ENCODE measurements around the gene ANKRD37.
"Not testable (repeated sequence)": the region's sequence is repeated elsewhere in the genome, so short reads cannot be mapped to it uniquely, and the experiment has no call there.

Gene ANKRD37, protein sequence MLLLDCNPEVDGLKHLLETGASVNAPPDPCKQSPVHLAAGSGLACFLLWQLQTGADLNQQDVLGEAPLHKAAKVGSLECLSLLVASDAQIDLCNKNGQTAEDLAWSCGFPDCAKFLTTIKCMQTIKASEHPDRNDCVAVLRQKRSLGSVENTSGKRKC

DNA sequence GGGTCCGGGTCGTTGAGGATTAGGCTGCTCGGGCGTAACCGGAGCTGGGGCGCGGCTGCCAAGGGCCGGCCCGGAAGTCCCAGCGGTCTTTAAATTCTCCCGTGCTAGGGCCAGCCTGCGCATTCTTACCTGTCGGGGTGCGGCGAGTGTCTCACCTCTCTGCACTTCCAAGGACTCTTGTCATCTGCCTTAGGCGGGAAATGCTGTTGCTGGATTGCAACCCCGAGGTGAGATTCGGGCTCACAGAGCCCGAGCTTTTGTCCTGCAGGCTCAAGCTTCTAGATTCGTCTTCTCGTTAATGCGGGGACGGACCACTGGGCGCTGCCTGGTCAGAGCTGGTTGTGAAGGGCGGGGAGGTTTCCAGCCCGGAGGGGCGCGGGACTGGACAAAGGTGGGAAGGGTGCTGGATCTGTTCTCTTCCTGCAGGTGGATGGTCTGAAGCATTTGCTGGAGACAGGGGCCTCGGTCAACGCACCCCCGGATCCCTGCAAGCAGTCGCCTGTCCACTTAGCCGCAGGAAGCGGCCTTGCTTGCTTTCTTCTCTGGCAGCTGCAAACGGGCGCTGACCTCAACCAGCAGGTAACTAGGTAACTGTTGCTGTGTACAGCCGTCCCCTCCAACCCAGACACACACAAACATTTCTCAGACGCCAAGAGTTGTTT lies at the start of gene ANKRD37:
TSS of gene ANKRD37 (plus strand) at position 118 of the 662 bp plus-strand sequence. CDS start at position 201, 83 bp downstream.
- no peak for DNase-seq (ENCODE audit: low read depth in 2 of 2)

DNA sequence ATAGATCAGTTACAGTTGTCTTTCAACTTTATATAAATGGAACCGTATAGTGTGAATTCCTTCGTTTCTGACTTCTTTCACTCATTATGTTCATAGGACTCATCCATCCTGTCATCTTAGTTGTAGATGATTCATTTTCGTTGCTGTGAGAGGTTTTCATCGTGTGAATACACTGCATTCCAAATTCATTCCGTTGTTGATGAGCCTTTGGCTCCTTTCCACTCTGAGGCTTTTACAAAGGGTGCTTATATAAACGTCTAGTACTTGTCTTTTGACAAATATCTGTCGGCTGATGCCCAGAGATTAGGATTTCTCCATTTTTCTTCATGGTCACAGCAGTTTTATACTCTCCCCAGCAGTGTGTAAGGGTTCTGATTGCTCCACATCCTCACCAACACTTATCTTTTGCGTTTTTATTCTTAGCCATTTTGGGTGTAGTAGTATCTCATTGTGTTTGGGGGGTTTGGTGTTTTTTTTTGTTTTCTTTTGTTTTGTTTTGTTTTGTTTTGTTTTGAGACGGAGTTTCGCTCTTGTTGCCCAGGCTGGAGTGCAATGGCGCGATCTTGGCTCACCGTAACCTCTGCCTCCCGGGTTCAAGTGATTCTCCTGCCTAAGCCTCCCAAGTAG lies 49.6 kb upstream of the ANKRD37 start:
- DNase-seq (ENCODE audit: low read depth in 2 of 2), result no peak

DNA sequence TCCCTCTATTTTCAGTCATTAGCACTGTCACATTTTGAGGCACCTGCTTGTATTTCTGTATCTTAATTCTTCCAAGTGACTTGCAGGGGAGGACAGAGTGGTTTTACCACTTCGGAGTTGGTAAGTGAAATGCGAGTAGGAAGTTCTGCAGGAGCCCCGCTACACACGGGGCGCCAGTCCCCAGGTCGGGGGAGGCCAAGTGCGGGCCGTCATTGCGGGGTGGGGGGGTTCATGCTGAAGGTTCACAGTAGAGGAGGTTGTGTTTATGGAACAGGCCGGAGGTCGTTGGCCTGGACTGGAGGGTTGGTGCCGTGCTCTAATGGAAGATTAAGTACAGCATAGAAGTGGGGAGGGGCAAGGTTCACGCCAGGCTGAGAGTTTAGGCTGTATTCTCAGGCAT lies 45.0 kb upstream of the ANKRD37 start:
- no peak for DNase-seq (ENCODE audit: low read depth in 2 of 2)

DNA sequence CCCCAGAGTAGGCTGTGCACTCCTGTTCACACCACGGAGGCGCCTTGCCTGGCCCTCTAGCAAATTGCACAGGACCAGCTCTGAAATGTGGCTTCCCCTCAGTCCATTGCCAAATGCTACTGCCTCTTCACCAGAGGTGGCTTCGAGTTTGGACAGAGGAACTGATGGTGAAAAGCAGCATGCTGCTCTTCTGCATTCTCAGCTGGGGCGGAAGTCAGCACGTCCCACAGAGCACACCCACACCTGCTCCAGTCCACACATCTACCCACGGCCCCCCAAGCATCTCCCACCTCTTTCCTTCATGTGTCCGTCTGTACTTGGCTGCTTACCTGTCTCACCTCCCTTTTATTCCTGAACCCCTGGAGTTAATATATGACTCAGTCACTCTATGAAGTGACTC lies 44.4 kb upstream of the ANKRD37 start:
- no peak for DNase-seq (ENCODE audit: low read depth in 2 of 2)

DNA sequence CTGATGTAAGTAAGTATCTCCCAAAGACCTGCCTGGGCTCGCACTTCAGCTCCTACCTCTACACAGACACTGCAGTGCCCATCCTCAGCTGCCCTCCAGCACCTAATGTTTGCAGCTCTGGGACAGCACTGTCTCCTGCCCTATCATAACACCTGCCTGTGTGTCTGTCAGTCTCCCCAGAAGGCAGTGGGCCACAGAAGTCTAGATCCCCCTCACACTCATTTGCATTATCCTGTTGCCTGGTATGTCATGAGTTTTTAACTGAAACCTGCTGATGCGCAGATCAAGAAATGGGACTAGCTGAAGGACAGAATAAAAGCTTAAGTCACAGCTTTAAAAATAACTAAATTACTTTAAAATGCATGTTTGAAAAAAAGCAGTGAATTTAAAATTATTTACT lies 43.9 kb upstream of the ANKRD37 start:
- DNase-seq (ENCODE audit: low read depth in 2 of 2), result no peak

DNA sequence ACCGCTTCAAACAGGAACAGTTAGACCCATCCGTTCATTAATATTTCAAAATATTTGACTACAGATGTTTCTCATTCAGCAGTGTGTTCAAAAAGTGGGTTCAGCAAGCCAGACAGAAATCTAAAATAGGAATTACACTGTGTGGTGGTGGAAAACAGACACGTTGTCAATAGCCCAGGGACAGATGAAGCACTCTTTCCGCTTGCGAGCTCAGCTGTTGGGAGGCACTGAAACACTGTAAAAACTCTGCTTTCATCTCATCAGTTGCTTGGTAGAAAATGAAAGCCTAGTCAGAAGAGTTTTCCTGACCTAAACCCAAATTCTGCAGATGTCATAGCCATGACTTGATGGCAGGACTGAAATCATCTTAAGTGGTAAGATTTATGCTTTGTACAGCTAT lies 39.4 kb upstream of the ANKRD37 start:
- DNase-seq (ENCODE audit: low read depth in 2 of 2), result no peak

DNA sequence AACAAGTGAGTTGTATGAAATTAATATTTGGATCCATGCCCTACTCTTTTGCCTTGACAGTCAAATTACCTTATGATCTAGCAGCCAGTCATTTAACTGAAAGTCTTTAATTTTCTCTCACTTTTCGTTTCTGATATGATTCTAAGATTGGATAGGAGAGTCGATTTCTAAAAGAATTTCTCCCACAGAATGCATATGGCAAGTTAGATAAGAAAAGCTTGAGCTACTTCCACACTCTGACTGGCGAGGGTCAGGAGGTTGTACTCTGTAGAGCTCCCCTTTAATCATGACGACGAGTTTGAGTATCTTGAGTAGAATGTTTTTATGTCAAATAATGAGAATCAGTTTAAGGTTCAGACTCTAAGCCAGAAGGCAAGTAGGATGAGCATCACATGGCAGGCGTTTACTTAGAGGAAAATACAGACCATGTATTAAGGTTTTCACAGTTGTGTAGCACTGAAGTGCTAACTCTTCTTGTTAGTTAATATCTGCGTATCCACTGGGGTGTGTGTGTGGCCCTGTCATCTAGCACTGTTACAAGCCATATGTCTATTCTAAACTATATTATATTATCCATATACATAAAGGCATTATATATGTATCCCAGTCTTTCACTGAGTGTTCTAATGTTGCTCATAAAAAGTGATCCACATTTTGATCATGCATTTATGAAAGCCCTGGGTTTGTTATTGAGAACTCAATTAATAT lies 38.8 kb upstream of the ANKRD37 start:
- DNase-seq (ENCODE audit: low read depth in 2 of 2), result no peak

DNA sequence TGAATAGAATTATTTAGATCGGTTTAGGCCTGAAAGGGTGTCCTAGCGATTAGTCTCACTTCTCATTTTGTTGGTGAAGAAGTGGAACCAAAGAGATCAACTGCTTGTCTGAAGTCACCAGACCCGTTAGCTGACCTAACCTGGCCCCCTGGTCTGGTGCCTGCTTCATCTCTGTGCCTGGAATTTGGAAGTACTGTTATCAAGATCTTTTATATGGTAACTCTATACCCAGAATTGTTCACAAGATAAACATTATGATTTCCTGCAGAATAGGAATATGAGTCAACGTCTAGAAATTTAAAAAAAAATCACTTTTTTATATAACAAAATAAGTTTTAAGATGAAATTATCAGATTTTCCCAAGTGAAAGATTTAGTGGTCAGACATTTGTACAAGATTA lies 38.1 kb upstream of the ANKRD37 start:
- DNase-seq (ENCODE audit: low read depth in 2 of 2), result no peak

DNA sequence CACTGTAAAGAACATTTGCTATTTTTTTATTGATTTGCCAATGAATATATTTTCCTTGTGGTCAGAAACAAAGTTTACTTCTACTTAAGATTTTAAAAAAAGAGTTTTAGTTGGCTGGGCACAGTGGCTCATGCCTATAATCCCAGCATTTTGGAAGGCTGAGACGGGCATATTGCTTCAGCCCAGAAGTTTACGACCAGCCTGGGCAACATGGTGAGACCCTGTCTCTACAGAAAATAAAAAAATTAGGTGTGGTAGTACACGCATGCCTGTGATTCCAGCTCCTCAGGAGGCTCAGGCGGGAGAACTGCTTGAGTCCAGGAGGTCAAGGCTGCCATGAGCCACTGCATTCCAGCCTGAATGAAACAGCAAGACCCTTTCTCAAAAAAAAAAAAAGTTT lies 37.7 kb upstream of the ANKRD37 start:
- DNase-seq (ENCODE audit: low read depth in 2 of 2), result no peak

DNA sequence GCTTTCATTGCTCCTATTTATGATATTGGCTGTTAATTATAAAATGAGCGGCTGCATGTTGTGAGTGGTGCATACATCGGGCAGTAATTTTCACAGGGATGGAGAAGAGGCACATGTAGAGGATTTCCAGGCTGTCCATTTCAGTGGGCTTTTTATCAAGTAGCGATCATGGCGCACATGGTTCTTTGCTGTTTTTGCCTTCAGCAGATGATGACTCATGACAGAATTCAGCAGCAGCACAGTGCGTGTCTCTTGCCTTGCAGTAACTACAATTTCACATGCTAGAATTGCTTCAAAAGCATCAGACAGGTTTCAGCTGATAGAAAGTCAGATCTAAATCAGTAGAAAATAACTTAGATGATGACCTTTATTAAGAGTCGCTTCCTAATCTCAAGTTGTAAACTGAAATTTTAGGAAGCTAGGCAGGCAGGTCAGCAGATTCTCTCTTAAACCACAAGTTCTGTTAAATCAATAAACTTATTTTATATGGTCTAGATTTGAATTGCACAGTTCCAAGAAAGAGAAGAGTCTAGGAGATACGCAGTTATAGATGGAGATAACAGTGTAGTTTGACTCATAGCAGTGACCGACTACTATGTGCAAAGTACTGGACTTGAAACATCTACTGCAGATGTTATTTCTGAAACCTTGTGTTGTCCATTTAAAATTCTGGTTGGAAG lies 36.7 kb upstream of the ANKRD37 start:
- no peak for DNase-seq (ENCODE audit: low read depth in 2 of 2)

DNA sequence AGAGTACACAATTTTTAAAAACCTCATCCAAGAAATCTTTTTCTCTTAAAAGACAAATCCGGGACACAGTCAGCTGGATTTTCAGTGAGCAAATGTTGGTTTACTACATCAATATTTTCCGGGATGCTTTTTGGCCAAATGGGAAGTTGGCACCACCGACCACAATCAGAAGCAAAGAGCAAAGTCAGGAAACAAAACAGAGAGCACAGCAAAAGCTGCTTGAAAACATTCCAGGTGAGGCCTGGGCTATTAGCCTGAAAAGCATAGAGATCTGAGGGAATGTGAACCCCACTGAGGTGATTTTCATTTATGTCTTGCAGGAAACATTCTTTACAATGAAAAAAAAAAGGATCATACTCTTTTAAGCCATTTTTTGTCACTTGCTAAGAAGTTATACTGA lies 34.8 kb upstream of the ANKRD37 start:
- no peak for DNase-seq (ENCODE audit: low read depth in 2 of 2)

DNA sequence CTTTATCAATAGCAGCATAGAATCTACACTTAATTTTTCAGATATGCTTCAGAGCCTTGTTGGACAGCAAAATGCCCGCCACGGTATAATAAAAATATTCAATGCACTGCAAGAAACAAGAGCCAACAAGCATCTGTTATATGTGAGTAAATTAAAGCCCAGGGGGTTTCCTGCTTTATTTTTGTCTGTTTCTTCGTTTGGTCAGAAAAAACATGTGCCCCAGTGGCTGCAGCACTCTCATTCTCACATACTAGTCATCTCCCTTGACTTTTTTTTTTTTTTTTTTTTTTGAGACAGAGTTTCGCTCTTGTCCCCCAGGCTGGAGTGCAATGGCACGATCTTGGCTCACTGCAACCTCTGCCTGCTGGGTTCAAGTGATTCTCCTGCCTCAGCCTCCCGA lies 34.1 kb upstream of the ANKRD37 start:
- not testable (repeated sequence) for DNase-seq (ENCODE audit: low read depth in 2 of 2)

DNA sequence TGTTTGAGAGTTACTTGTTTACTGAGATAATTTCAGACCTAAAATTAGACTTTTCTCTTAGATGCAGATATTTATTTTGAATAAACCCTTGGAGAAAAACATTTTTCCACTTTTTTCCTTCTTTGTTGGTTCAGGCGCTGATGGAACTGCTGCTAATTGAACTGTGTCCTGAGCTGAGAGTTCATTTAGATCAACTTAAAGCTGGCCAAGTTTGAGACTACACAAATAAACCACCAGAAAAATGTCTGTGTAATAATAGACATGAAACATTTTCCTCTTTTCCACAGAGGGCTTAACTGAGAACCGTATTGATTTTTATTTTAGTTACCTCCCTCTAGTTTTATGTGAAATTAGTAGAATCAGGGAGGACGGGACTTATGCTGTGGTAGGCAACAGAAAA lies 33.4 kb upstream of the ANKRD37 start:
- no peak for DNase-seq (ENCODE audit: low read depth in 2 of 2)

DNA sequence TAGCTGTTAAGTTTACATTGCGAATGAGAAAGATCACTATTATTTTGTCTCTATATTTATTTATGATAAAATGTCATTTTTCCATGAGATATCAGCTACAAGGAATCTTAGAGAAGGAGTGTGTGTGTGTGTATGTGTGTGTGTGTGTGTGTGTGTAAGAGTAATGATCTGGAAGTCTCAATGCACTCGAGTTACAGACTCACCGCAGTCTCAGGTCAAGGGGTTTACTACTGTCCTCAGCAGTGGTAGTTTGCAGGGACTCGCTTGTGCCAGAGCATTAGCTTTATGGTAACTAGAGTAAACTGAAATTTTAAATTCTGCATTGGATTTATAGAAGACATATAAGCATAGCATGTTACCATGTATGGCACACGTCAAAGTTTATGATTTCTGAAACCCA lies 31.8 kb upstream of the ANKRD37 start:
- no peak for DNase-seq (ENCODE audit: low read depth in 2 of 2)

DNA sequence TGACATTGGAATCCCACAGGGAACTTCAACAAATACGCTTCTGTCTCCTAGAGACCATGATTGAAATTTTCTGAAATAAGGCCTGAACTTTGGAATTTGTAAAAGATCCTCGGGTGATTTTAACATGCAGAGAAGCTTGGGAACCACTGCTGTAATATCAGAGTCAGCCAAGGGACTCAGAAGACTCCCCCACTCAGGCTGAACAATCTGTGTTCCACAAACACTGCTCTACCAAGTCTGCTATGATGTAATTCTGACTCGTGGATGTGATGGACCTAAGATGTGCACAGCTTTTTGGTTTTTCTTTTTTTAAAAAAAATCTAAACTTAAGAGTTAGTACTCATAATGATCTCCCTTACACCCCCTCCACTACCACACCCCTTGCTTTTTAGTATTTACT lies 26.9 kb upstream of the ANKRD37 start:
- no peak for DNase-seq (ENCODE audit: low read depth in 2 of 2)

DNA sequence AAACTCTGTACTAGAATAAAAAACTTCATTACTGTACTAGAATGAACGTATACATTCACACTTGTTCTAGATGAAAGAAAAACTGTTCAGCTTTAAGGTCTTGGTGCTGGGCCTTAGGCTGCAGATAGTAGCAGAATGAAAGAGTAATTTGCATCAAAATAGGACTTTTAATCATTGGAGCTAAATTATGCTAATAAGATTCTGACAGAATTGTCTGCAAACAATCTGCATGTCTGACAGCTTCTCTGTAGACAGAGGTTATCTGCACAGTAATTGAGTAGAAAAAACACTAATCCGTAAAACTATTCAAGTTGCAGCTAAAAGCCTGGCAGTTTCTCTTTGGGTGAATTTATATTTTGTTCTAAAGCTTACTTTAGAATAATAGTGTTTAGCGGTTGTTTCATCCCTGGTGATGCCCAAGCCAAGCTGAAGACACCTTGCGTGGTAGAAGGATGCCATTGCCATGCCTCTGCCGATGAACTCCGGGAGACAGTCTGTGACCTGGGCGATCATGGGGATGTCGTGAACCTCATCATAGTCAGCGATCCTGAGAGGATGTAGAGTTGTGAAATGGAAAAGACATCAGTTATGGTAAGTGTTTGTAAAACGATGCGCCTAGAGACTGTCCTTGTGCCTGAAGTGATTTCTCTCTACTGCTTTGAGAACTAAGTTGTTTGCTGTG lies 26.2 kb upstream of the ANKRD37 start:
- no peak for DNase-seq (ENCODE audit: low read depth in 2 of 2)

DNA sequence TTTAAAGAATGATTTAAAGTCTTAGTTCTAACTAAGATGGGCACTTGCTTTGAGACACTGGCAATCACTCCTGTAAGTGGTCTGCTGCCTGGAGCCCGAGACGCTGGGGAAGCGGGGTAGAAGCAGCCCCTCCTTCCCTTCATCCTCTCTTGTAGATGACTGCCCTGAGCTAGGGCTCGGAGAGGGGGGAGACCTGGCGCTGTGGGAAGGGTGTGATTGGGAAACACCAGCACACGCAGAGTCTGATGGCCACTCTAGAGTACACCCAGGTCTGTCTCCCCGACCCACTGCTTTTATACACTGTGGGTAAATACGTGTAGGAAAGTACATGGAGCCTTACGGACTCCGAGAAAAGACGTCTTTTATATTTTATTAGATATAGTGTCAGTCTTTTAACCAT lies 24.9 kb upstream of the ANKRD37 start:
- DNase-seq (ENCODE audit: low read depth in 2 of 2), result no peak

DNA sequence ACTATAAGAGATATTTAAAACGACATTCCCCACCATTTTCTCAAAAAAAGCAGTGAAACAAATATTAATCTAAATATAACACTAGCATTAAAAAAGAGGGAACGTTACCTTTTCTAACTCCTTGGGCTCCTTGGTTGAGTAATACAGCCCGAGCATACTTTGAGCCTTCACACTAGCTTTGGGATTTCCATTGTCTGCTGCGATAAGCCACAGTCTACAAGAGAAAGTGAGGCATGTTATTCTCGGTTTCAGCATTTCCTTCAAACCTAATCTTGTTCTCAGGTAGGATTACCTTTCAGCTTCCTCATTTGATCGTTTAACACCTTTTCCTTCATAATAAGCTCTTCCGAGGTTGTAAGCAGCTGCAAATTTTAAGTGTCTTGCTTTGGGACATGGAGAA lies 22.6 kb upstream of the ANKRD37 start:
- DNase-seq (ENCODE audit: low read depth in 2 of 2), result no peak

DNA sequence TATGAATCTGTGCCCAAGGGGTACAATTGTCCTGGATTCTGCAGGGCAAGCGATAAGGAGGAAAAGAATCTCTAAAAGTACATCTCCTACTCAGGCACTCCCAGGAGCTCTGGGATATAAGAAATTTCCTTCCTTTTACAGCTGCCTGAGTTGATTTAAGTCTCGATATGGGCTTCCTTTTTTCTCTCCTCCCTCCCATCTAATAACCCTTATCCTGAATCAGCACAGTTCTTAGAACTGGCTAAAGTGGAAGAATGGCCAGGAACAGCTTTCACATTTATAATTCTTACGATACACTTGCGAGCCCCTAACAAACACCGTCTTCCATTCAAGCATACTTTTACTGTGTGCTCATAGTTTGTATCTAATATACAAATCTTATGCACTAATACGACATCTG lies 22.1 kb upstream of the ANKRD37 start:
- no peak for DNase-seq (ENCODE audit: low read depth in 2 of 2)

DNA sequence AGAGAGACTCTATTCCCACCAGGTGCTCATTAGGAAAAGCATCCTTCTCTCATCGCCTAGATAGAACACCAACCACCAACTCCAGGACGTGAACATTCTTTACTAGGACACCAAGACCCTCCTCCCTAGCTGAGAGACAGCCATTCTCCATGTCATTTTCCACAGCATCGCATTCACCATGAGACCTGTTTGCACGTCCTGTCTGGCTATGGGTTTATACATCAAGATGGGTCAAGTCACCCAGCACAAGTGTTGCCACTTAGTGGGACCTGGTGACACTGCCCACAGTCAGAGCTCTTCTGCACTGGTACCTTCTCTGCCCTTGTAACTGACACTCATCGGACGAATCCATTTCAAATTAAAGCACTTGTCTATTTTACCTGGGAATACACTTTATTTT lies 18.4 kb upstream of the ANKRD37 start:
- no peak for DNase-seq (ENCODE audit: low read depth in 2 of 2)
